Activated CD8-positive, alpha-beta T cell treated with anti-CD3 and anti-CD28 coated beads, Interleukin-2, amount 10 ng/mL, durations not matched to agents 7 days and 5 days (primary cell): ENCODE results near the gene CISH. TPM values are rescaled to one million over a fixed set of nuclear protein-coding genes. Genes with fewer than 3 reads are reported as not detected.

Experiments
- ATAC-seq: fragments of 150-1000 bp; cut with Tn5 transposase; one replicate; pipeline ENCODE4 v1.10.0; 2021; ENCODE audit warnings: moderate library complexity
- CTCF ChIA-PET: fragments of 350-600 bp; sonication (Branson Sonifier 250); formaldehyde crosslinking; loops from one replicate; lab custom pipeline; 2021; ENCODE audit warnings: antibody characterized with exemption; lab: Charles Lee
- POLR2A ChIA-PET: fragments of 350-600 bp; sonication (Branson Sonifier 250); formaldehyde crosslinking; loops from one replicate; lab custom pipeline; 2021; ENCODE audit warnings: antibody characterized with exemption; lab: Charles Lee
- DNase-seq: peaks from one replicate; pipeline ENCODE4 v3.0.0-alpha.2; 2020
- H3K27ac Mint-ChIP-seq: one replicate; pipeline ENCODE4 v1.8.0; 2021; ENCODE audit warnings: mild to moderate bottlenecking, mixed read lengths
- H3K27me3 Mint-ChIP-seq: one replicate; pipeline ENCODE4 v1.8.0; 2021; ENCODE audit warnings: low read depth, mixed read lengths
- H3K36me3 Mint-ChIP-seq: one replicate; pipeline ENCODE4 v1.8.0; 2021; ENCODE audit warnings: low read depth, mixed read lengths
- H3K4me1 Mint-ChIP-seq: one replicate; pipeline ENCODE4 v1.8.0; 2021; ENCODE audit warnings: low read depth, mixed read lengths
- H3K4me3 Mint-ChIP-seq: one replicate; pipeline ENCODE4 v1.8.0; 2021; ENCODE audit warnings: mild to moderate bottlenecking, mixed read lengths
- H3K9me3 Mint-ChIP-seq: one replicate; pipeline ENCODE4 v1.8.0; 2022; ENCODE audit warnings: mixed read lengths; ENCODE audit not compliant: insufficient read depth
- total RNA-seq, 2 experiments: library from RNA; stranded (reverse); gene quantifications; one replicate each; pipeline ENCODE4 v1.2.3, GENCODE V29; 2021

Gene CISH
- total RNA-seq, 2 experiments from 2014 or later = 380 to 394 TPM

- peak overlapping the region; percentile 93 for H3K27ac Mint-ChIP-seq
- peak; percentile 16 for ATAC-seq
- H3K9me3 Mint-ChIP-seq = no peaks in the 10 kb centered on the region
- ChIA-PET CTCF (interaction anchor here (0.5 to 24.5 kb wide), 11 partner anchors 10 to 814 kb away, joined by 3 to 1321 read pairs (median 7); partner anchors contain the start of genes CISH, MANF, MAPKAPK3 and RASSF1), POLR2A (interaction anchor here (1.1 to 15.9 kb wide), 8 partner anchors 18 to 232 kb away, joined by 3 to 1664 read pairs (median 9); partner anchors contain the start of genes CISH, MAPKAPK3 and RASSF1)
- peaks cover 80% of the 10 kb centered on the region for H3K4me1 Mint-ChIP-seq
- peaks cover 2% of the 10 kb centered on the region for H3K27me3 Mint-ChIP-seq
- peak; percentile 88 for DNase-seq
- peaks cover 71% of the 10 kb centered on the region for H3K36me3 Mint-ChIP-seq
- peak overlapping the region; percentile 95 for H3K4me3 Mint-ChIP-seq
These were observed 39.4 kb downstream of the CISH start for GRCh38 chr3:50572158-50572557.

- DNase-seq (no peak), ATAC-seq (no peak)
- Mint-ChIP-seq H3K27me3 (peaks cover 2% of the 10 kb centered on the region), H3K36me3 (peaks cover 67% of the 10 kb centered on the region), H3K27ac (peak overlapping the region; percentile 93), H3K4me1 (peaks cover 80% of the 10 kb centered on the region), H3K9me3 (no peaks in the 10 kb centered on the region), H3K4me3 (peak overlapping the region; percentile 95)
- POLR2A ChIA-PET = interaction anchor here (1.2 to 15.9 kb wide), 6 partner anchors 19 to 233 kb away, joined by 3 to 1664 read pairs (median 16); partner anchors contain the start of genes CISH and MAPKAPK3
- CTCF ChIA-PET = interaction anchor here (1.3 to 24.5 kb wide), 8 partner anchors 10 to 814 kb away, joined by 4 to 1321 read pairs (median 18); partner anchors contain the start of genes CISH, MANF and MAPKAPK3
These were observed 40.1 kb downstream of the CISH start for GRCh38 chr3:50571486-50571885.

GRCh38 chr3:50570508-50571279 lies 40.9 kb downstream of the CISH start:
- CTCF ChIA-PET = interaction anchor here (0.8 to 24.5 kb wide), 11 partner anchors 11 to 931 kb away, joined by 3 to 1321 read pairs (median 6); partner anchors contain the start of genes CISH and MAPKAPK3

DNA sequence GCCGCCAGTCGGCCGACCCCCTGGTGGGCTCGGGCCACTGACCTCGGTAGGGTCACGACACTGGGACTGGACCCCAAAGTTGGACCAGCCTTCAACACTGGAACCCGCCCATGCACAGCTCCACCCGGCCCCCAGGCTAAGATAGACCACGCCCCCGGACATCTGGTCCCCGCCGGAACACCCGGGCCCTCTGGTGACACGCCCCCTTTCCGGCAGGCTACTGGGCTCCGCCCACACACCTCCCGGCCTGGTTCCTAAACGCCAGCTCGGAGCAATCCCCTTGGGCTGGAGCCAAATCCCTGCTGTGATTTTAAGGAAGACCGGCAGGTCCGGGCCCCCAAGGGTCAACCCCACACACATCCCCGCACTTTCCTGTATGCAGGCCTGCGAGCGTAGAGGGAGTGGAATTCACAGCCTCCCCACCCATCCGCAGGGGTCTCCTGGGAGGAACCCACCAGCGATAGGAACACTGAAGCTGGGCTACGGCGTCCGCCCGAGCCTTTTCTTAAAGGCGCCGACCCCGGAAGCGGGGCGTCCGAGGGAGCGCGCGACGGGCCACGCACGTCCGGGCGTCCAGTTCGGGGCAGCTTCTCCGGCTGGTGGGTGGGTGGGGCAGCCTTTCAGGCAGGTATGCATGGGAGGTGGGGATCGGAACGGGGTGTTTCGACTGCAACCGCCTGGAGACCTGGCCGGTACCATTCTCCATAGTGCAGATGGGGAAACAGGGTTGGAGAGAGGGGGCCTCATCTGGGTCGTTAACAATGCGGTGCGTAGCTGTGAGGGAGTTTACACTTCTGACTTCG lies 42.4 kb downstream of the CISH start, which contains the start of gene HEMK1:
HEMK1 (plus strand) TSS at position 576 of the 803 bp plus-strand sequence. CDS start 1,583 bp downstream, outside the sequence.
- peak; percentile 98 for DNase-seq
- no peaks in the 10 kb centered on the region for H3K9me3 Mint-ChIP-seq
- H3K27ac Mint-ChIP-seq = peak within 1 kb of the TSS; percentile 97
- peaks cover 63% of the 10 kb centered on the region for H3K36me3 Mint-ChIP-seq
- peaks cover 2% of the 10 kb centered on the region for H3K27me3 Mint-ChIP-seq
- peak; percentile 46 for ATAC-seq
- H3K4me3 Mint-ChIP-seq = peak within 1 kb of the TSS; percentile 95
- ChIA-PET CTCF (interaction anchor here (0.7 to 24.5 kb wide), 12 partner anchors 10 to 933 kb away, joined by 3 to 1321 read pairs (median 4); partner anchors contain the start of genes CISH and MAPKAPK3), POLR2A (interaction anchor here (0.6 to 15.9 kb wide), 17 partner anchors 9 to 930 kb away, joined by 3 to 1664 read pairs (median 3); partner anchors contain the start of genes CISH, MANF, MAPKAPK3 and RASSF1)
- H3K4me1 Mint-ChIP-seq = peaks cover 79% of the 10 kb centered on the region

More at GRCh38 chr3:50570508-50571279, 40.9 kb downstream of the CISH start:
- peaks cover 2% of the 10 kb centered on the region for H3K27me3 Mint-ChIP-seq
- H3K4me3 Mint-ChIP-seq = peak overlapping the region; percentile 95
- peak overlapping the region; percentile 93 for H3K27ac Mint-ChIP-seq
- peaks cover 80% of the 10 kb centered on the region for H3K4me1 Mint-ChIP-seq
- no peak for ATAC-seq
- H3K36me3 Mint-ChIP-seq = peaks cover 63% of the 10 kb centered on the region
- POLR2A ChIA-PET = interaction anchor here (0.6 to 15.9 kb wide), 12 partner anchors 8 to 279 kb away, joined by 3 to 1664 read pairs (median 6); partner anchors contain the start of genes CISH and MAPKAPK3
- no peaks in the 10 kb centered on the region for H3K9me3 Mint-ChIP-seq
- no peak for DNase-seq

DNA sequence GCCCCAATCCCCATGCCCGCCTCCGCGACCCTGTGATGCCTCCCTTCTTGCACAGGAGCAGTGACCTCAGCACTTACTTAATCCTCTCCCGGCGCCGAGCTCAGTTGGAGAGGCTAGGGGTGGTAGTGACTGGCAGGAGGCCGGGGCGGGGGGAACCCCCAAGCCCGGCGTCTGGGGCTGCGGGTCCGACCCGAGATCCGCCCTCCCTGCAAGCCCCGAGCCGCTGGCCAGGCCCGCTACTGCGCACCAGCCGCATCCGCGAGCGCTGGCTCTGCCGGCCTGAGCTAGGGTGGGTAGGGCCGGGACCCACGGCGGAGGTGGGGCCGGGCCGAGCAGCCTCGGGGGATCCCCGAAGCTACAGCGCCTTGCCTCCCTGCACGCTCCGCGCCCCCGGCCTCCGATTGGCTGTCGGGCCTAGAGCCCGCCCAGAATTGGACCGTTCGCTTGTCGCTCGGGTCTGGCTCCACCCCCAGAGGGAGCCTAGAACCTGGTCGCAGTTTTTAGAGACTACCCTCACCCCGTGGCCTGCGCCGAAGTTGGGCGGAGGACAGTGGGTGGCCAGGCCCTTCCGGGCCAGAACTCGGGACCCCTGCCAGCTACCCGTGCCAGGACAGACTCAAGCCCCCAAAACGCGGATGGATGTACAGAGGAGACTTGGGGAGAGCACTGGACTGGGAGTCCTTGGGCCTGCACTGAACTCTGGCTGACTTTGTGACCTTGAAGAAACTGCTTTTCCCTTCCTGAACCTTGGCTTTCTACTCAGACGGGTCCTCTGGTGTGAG lies 44.0 kb downstream of the CISH start, which contains the start of gene C3orf18:
C3orf18 (minus strand) TSS at position 362 of the 782 bp plus-strand sequence. CDS start 2,048 bp downstream, outside the sequence.
- H3K36me3 Mint-ChIP-seq = peaks cover 53% of the 10 kb centered on the region
- peak within 1 kb of the TSS; percentile 95 for H3K4me3 Mint-ChIP-seq
- ATAC-seq (peak; percentile 82), DNase-seq (peak; percentile 98)
- peaks cover 79% of the 10 kb centered on the region for H3K4me1 Mint-ChIP-seq
- H3K9me3 Mint-ChIP-seq = no peaks in the 10 kb centered on the region
- no peaks in the 10 kb centered on the region for H3K27me3 Mint-ChIP-seq
- CTCF ChIA-PET = interaction anchor here (0.9 to 24.5 kb wide), 8 partner anchors 10 to 230 kb away, joined by 3 to 1321 read pairs (median 4); partner anchors contain the start of genes CISH and MAPKAPK3
- peak within 1 kb of the TSS; percentile 97 for H3K27ac Mint-ChIP-seq
- POLR2A ChIA-PET = interaction anchor here (0.6 to 15.9 kb wide), 5 partner anchors 23 to 1710 kb away, joined by 3 to 1664 read pairs (median 26); partner anchors contain the start of genes CISH, MAPKAPK3 and RASSF1

- ChIA-PET POLR2A (interaction anchor here (0.7 to 15.9 kb wide), 5 partner anchors 9 to 225 kb away, joined by 3 to 1664 read pairs (median 3); partner anchors contain the start of genes CISH and MAPKAPK3), CTCF (interaction anchor here (0.9 to 24.5 kb wide), 8 partner anchors 9 to 230 kb away, joined by 3 to 1321 read pairs (median 4); partner anchors contain the start of genes CISH and MAPKAPK3)
- Mint-ChIP-seq H3K4me1 (peaks cover 74% of the 10 kb centered on the region), H3K27me3 (no peaks in the 10 kb centered on the region), H3K36me3 (peaks cover 48% of the 10 kb centered on the region), H3K27ac (peak overlapping the region; percentile 68), H3K9me3 (no peaks in the 10 kb centered on the region), H3K4me3 (peak overlapping the region; percentile 95)
- ATAC-seq (no peak), DNase-seq (no peak)
These were observed 44.6 kb downstream of the CISH start for GRCh38 chr3:50567011-50567385.

DNA sequence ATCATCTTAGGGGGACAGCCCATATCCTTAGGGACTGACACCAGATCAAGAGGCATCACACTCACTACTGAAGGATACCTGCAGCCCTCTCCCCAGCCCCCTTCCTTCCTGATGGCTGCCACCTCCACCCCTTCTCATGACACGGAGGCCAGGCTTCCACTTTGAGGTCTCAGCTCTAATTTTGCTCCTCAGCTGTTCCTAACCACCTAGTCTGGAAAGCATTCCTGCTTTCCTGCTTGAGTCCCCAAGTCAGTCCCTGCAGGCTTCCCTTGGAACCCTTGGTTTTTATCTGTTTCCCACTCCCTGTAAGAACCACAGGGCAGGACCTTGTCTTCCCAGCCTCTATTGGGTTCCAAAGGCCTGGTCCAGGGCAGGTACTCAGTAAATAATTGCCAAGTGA lies 47.3 kb downstream of the CISH start:
- peak overlapping the region; percentile 52 for H3K27ac Mint-ChIP-seq
- no peaks in the 10 kb centered on the region for H3K9me3 Mint-ChIP-seq
- no peaks in the 10 kb centered on the region for H3K27me3 Mint-ChIP-seq
- H3K36me3 Mint-ChIP-seq = peaks cover 33% of the 10 kb centered on the region
- H3K4me1 Mint-ChIP-seq = peaks cover 58% of the 10 kb centered on the region
- ChIA-PET POLR2A (interaction anchor here (0.7 to 1.0 kb wide), 2 partner anchors 23 to 37 kb away, joined by 3 to 4 read pairs; no protein-coding TSS in a partner anchor), CTCF (interaction anchor here (1.2 to 24.5 kb wide), 3 partner anchors 13 to 46 kb away, joined by 3 to 1321 read pairs (median 3); partner anchors contain the start of genes CISH and MAPKAPK3)
- no peak for ATAC-seq
- DNase-seq = no peak
- no peak overlapping the region for H3K4me3 Mint-ChIP-seq

- Mint-ChIP-seq H3K9me3 (no peaks in the 10 kb centered on the region), H3K27me3 (no peaks in the 10 kb centered on the region), H3K36me3 (peaks cover 36% of the 10 kb centered on the region), H3K27ac (peak overlapping the region; percentile 52), H3K4me3 (no peak overlapping the region), H3K4me1 (peaks cover 57% of the 10 kb centered on the region)
- CTCF ChIA-PET = interaction anchor here (1.1 to 24.5 kb wide), 4 partner anchors 12 to 214 kb away, joined by 3 to 1321 read pairs (median 3); partner anchors contain the start of genes CISH and MAPKAPK3
- ATAC-seq (no peak), DNase-seq (no peak)
- POLR2A ChIA-PET = interaction anchor here (0.7 kb wide), 1 partner anchor 23 kb away, joined by 3 read pairs; no protein-coding TSS in a partner anchor
These were observed 47.7 kb downstream of the CISH start for GRCh38 chr3:50563867-50564266.

GRCh38 chr3:50562861-50563260 lies 48.7 kb downstream of the CISH start:
- Mint-ChIP-seq H3K4me3 (no peak overlapping the region), H3K9me3 (no peaks in the 10 kb centered on the region), H3K27me3 (no peaks in the 10 kb centered on the region), H3K4me1 (peaks cover 49% of the 10 kb centered on the region), H3K36me3 (peaks cover 34% of the 10 kb centered on the region), H3K27ac (peak overlapping the region; percentile 52)
- CTCF ChIA-PET = interaction anchor here (0.9 to 24.5 kb wide), 4 partner anchors 21 to 213 kb away, joined by 3 to 1321 read pairs (median 3); partner anchors contain the start of genes CISH and MAPKAPK3
- DNase-seq (no peak), ATAC-seq (no peak)
- POLR2A ChIA-PET = interaction anchor here (1.1 kb wide), 1 partner anchor 11 kb away, joined by 3 read pairs; no protein-coding TSS in a partner anchor
